WTC11 (cell line): ENCODE data around the gene ZNF768.

Source experiments
- ATF1 ChIP-seq: sonication (generic); formaldehyde crosslinking; IDR thresholded peaks from 2 replicates; pipeline ENCODE4 v1.8.1; 2023; ENCODE audit warnings: mild to moderate bottlenecking, moderate library complexity, missing genetic modification reagents
- CREM ChIP-seq: sonication (generic); formaldehyde crosslinking; IDR thresholded peaks from 2 replicates; pipeline ENCODE4 v1.8.1; 2022; ENCODE audit warnings: mild to moderate bottlenecking, missing genetic modification reagents, moderate library complexity
- NFYB ChIP-seq: sonication (generic); formaldehyde crosslinking; conservative IDR thresholded peaks from 2 replicates; pipeline ENCODE4 v1.8.0; 2022; ENCODE audit warnings: low read depth, missing genetic modification reagents
- RELA ChIP-seq: sonication (generic); formaldehyde crosslinking; IDR thresholded peaks from 2 replicates; pipeline ENCODE4 v1.8.1; 2022; ENCODE audit warnings: missing genetic modification reagents, mild to moderate bottlenecking, borderline replicate concordance
- TEAD1 ChIP-seq: sonication (generic); formaldehyde crosslinking; IDR thresholded peaks from 2 replicates; pipeline ENCODE4 v1.8.0; 2022; ENCODE audit warnings: mild to moderate bottlenecking, missing genetic modification reagents
- ZNF263 ChIP-seq: sonication (generic); formaldehyde crosslinking; IDR thresholded peaks from 2 replicates; pipeline ENCODE4 v1.8.1; 2022; ENCODE audit warnings: low read depth, mild to moderate bottlenecking, moderate library complexity, missing genetic modification reagents
- ZNF317 ChIP-seq: sonication (generic); formaldehyde crosslinking; IDR thresholded peaks from 2 replicates; pipeline ENCODE4 v1.8.1; 2023; ENCODE audit warnings: low read depth, mild to moderate bottlenecking, moderate library complexity, missing genetic modification reagents, borderline replicate concordance
- TF ChIP-seq, protein P1 (sequence below): fragments of 200-600 bp; IDR thresholded peaks from 2 replicates; pipeline ENCODE4 v1.8.0; 2022; ENCODE audit warnings: antibody characterized with exemption
- TF ChIP-seq, protein P2 (sequence below): sonication (generic); formaldehyde crosslinking; IDR thresholded peaks from 2 replicates; pipeline ENCODE4 v1.8.0; 2023; ENCODE audit warnings: missing genetic modification reagents
- TF ChIP-seq, protein P3 (sequence below): fragments of 250-450 bp; sonication (Bioruptor Pico); conservative IDR thresholded peaks from 2 replicates; pipeline ENCODE4 v1.9.0; 2021; ENCODE audit warnings: mild to moderate bottlenecking
- TF ChIP-seq, protein P4 (sequence below): sonication (generic); formaldehyde crosslinking; IDR thresholded peaks from 2 replicates; pipeline ENCODE4 v1.8.1; 2023; ENCODE audit warnings: mild to moderate bottlenecking, missing genetic modification reagents, borderline replicate concordance

DNA sequence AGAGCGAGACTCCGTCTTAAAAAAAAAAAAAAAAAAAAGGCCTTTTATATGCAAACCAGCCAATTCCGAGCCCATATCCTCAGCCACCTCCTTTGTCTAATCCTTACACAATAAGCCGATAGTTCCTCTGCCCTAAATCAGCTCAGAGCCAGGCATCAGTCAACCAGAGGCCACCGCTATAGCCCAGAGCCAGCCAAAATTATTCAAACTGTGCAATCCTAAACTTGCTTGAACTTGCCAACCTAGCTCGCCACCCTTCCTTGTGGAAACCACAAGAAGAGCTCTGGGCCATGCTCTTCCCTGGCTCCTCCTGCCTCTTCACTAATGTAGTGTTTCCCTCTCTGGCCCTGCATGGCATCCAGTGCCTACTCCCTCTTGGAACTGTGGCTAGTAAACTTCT, 36.2 kb downstream of the ZNF768 start:
- TF ChIP-seq, protein P1, sequence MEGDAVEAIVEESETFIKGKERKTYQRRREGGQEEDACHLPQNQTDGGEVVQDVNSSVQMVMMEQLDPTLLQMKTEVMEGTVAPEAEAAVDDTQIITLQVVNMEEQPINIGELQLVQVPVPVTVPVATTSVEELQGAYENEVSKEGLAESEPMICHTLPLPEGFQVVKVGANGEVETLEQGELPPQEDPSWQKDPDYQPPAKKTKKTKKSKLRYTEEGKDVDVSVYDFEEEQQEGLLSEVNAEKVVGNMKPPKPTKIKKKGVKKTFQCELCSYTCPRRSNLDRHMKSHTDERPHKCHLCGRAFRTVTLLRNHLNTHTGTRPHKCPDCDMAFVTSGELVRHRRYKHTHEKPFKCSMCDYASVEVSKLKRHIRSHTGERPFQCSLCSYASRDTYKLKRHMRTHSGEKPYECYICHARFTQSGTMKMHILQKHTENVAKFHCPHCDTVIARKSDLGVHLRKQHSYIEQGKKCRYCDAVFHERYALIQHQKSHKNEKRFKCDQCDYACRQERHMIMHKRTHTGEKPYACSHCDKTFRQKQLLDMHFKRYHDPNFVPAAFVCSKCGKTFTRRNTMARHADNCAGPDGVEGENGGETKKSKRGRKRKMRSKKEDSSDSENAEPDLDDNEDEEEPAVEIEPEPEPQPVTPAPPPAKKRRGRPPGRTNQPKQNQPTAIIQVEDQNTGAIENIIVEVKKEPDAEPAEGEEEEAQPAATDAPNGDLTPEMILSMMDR: no peak
- TF ChIP-seq CREM (CRISPR knock-in tag): no peak
- TF ChIP-seq TEAD1 (CRISPR knock-in tag): no peak
- no peak for TF ChIP-seq ZNF317 (CRISPR knock-in tag)
- TF ChIP-seq ATF1 (CRISPR knock-in tag): no peak
- no peak for TF ChIP-seq ZNF263 (CRISPR knock-in tag)
- no peak for TF ChIP-seq RELA (CRISPR knock-in tag)
- no peak for TF ChIP-seq NFYB (CRISPR knock-in tag)
- TF ChIP-seq, protein P2, sequence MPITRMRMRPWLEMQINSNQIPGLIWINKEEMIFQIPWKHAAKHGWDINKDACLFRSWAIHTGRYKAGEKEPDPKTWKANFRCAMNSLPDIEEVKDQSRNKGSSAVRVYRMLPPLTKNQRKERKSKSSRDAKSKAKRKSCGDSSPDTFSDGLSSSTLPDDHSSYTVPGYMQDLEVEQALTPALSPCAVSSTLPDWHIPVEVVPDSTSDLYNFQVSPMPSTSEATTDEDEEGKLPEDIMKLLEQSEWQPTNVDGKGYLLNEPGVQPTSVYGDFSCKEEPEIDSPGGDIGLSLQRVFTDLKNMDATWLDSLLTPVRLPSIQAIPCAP (CRISPR knock-in tag): no peak
- TF ChIP-seq, protein P3, sequence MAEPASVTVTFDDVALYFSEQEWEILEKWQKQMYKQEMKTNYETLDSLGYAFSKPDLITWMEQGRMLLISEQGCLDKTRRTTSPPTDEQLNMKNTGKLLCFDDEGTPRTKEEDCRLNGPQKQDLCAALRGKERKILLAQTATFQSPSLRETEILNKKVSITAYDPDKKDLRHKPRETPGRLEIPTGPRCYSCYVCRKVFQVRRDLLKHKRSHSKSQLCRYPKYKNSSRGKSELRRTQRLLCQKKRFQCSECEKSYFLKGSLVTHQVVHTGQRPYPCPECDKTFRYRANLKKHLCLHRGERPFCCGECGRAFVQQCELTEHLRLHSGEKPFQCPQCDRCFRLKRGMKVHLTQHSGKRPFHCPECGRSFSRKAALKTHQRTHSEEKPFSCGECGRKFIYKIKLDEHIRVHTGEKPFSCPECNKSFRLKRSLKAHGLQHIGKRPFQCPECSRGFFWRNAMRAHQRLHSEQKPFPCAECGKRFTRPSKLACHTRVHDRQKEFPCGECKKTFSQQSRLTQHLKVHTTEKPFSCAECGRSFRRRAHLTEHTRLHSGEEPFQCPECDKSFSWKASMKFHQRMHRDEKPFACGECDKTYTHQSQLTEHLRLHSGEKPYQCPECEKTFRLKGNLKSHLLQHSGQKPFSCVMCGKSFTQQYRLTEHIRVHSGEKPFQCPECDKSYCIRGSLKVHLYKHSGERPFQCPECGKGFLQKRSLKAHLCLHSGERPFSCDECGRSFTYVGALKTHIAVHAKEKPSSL (CRISPR knock-in tag): no peak
- TF ChIP-seq, protein P4, sequence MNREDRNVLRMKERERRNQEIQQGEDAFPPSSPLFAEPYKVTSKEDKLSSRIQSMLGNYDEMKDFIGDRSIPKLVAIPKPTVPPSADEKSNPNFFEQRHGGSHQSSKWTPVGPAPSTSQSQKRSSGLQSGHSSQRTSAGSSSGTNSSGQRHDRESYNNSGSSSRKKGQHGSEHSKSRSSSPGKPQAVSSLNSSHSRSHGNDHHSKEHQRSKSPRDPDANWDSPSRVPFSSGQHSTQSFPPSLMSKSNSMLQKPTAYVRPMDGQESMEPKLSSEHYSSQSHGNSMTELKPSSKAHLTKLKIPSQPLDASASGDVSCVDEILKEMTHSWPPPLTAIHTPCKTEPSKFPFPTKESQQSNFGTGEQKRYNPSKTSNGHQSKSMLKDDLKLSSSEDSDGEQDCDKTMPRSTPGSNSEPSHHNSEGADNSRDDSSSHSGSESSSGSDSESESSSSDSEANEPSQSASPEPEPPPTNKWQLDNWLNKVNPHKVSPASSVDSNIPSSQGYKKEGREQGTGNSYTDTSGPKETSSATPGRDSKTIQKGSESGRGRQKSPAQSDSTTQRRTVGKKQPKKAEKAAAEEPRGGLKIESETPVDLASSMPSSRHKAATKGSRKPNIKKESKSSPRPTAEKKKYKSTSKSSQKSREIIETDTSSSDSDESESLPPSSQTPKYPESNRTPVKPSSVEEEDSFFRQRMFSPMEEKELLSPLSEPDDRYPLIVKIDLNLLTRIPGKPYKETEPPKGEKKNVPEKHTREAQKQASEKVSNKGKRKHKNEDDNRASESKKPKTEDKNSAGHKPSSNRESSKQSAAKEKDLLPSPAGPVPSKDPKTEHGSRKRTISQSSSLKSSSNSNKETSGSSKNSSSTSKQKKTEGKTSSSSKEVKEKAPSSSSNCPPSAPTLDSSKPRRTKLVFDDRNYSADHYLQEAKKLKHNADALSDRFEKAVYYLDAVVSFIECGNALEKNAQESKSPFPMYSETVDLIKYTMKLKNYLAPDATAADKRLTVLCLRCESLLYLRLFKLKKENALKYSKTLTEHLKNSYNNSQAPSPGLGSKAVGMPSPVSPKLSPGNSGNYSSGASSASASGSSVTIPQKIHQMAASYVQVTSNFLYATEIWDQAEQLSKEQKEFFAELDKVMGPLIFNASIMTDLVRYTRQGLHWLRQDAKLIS (CRISPR knock-in tag): no peak
